Upper lobe of right lung (tissue), 1 donor: ENCODE measurements around the gene APOBEC3F. TPM values are rescaled to one million over a fixed set of nuclear protein-coding genes. Genes with fewer than 3 reads are reported as not detected.
"Not testable (repeated sequence)": the region's sequence is repeated elsewhere in the genome, so short reads cannot be mapped to it uniquely, and the experiment has no call there.

Source experiments
- ATAC-seq: fragments of 200-7000 bp; cut with Tn5 transposase; one replicate; pipeline ENCODE4 v1.9.1; 2020; ENCODE audit warnings: mild to moderate bottlenecking, moderate library complexity
- DNase-seq: peaks from one replicate; pipeline ENCODE4 v3.0.0-alpha.2; 2020
- H3K27ac ChIP-seq: fragments of 200-600 bp; one replicate; pipeline ENCODE4 v1.8.0; 2022
- H3K27me3 ChIP-seq: fragments of 200-600 bp; one replicate; pipeline ENCODE4 v1.8.0; 2022; ENCODE audit warnings: mild to moderate bottlenecking
- H3K36me3 ChIP-seq: fragments of 200-600 bp; one replicate; pipeline ENCODE4 v1.8.0; 2022
- H3K4me1 ChIP-seq: fragments of 200-600 bp; one replicate; pipeline ENCODE4 v1.8.0; 2022
- H3K4me3 ChIP-seq: fragments of 200-600 bp; one replicate; pipeline ENCODE4 v1.8.0; 2022; ENCODE audit warnings: mild to moderate bottlenecking
- H3K9me3 ChIP-seq: fragments of 200-600 bp; one replicate; pipeline ENCODE4 v1.8.0; 2022
- CTCF ChIP-seq: fragments of 200-600 bp; IDR thresholded peaks from one replicate; pipeline ENCODE4 v1.8.0; 2022; ENCODE audit warnings: antibody characterized with exemption
- intact Hi-C: fragments of 100-400 bp; cut with DNase I; formaldehyde crosslinking; loops from one replicate; pipeline ENCODE4 v1.11.0; 2022
- total RNA-seq: library from RNA; stranded (reverse); fragmentation: NEBNext Ultra II Directional; extraction: Animal tissue kit (Norgen Biotek cat#: 25700); gene quantifications from one replicate; pipeline ENCODE4 v1.2.1, GENCODE V29; 2021
- donor health status: DM: no; HTN: yes; CAD: no; lungs with severe emphysema.

The APOBEC3F gene
- total RNA-seq, 1 donor from 2014 or later, result 9.0 TPM

GRCh38 chr22:39017596-39018365, 22.9 kb upstream of the APOBEC3F start:
- intact Hi-C loops, result no loop called here
- DNase-seq, result no peak

GRCh38 chr22:39020021-39020651, 20.5 kb upstream of the APOBEC3F start:
- DNase-seq, H3K36me3 ChIP-seq, intact Hi-C loops, H3K4me1 ChIP-seq, H3K9me3 ChIP-seq, H3K27me3 ChIP-seq: not testable (repeated sequence)
- Histone ChIP-seq H3K27ac (peak overlapping the region; percentile 42), H3K4me3 (peak overlapping the region; percentile 60)
- ATAC-seq, result peak; percentile 2

More at GRCh38 chr22:39017596-39018365, 22.9 kb upstream of the APOBEC3F start:
- Histone ChIP-seq H3K4me3 (no peak overlapping the region), H3K27ac (no peak overlapping the region), H3K9me3 (no peaks in the 10 kb centered on the region), H3K27me3 (no peaks in the 10 kb centered on the region), H3K4me1 (peaks cover 19% of the 10 kb centered on the region), H3K36me3 (no peaks in the 10 kb centered on the region)
- no peak for TF ChIP-seq CTCF
- no peak for ATAC-seq

DNA sequence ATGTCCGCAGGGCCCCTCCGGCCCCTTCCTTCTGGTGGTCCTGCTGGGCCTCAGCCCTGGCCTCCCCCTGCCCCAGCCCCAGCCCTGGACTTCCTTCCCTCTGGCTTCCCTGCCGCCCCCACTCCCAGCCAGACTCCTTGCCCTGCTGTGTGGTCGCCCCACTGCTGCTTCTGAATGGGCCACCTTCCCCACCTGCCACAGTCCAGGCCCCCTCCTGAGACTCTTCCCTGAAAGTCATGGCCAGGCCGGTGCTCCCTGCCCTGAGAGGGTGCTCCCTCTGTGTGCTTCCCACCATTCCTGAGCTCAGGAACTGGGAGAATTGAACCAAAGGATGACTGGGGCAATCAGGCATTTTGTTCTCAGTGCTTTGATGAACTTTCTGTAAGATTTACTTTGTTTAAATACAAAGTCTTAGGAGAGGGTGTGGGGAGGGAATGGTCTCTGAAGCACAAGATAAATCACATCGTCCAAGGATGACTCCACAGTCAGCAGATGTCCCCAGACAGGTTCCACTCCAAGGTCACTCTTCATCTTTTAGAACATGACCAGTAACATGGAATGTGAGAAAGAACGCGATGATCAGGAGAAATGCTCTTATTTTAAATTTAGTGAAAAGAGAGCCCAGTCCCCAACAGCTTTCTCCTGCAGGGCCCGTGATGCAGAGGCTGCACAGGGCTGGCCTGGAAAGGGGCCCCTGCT, 19.0 kb upstream of the APOBEC3F start:
- peak overlapping the region; percentile 60 for H3K4me3 ChIP-seq
- H3K9me3 ChIP-seq, result no peaks in the 10 kb centered on the region
- intact Hi-C loops, result no loop called here
- ATAC-seq, result peak; percentile 1
- DNase-seq, result no peak
- peak overlapping the region; percentile 80 for H3K27ac ChIP-seq
- no peaks in the 10 kb centered on the region for H3K27me3 ChIP-seq
- H3K4me1 ChIP-seq, result peaks cover 5% of the 10 kb centered on the region
- peaks cover 5% of the 10 kb centered on the region for H3K36me3 ChIP-seq
- no peak for TF ChIP-seq CTCF

DNA sequence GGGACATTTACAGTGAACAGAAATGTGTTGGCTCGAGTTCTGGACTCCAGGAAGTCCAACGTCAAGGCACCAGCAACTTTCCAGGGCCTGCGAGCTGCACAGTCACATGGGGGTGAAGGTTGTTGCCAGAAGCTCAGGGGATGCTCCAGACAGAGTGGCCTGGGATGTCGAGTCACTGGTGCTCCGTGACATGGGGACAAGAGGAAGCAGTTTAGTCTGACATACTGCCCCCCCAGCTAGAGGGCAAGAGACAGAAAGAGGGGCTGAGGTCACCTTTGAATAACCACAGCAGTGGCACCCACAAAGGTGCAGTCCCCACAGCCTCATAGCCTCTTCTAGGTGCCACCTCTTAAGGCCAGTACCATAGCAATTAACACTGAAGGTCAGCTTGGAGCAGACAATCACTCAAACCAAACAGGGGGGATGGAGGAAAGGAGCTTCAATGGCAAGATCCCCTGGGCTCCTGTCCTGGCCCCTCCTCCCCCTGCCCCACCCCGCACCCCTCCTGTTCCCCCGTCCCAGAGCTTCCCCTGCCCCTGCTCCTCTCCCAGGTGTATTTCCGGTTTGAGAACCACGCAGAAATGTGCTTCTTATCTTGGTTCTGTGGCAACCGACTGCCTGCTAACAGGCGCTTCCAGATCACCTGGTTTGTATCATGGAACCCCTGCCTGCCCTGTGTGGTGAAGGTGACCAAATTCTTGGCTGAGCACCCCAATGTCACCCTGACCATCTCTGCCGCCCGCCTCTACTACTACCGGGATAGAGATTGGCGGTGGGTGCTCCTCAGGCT, 15.9 kb upstream of the APOBEC3F start:
- peaks cover 5% of the 10 kb centered on the region for H3K36me3 ChIP-seq
- no peak overlapping the region for H3K4me3 ChIP-seq
- peaks cover 5% of the 10 kb centered on the region for H3K4me1 ChIP-seq
- DNase-seq (no peak), ATAC-seq (no peak)
- intact Hi-C loops, result no loop called here
- no peaks in the 10 kb centered on the region for H3K9me3 ChIP-seq
- H3K27me3 ChIP-seq, result no peaks in the 10 kb centered on the region
- no peak for TF ChIP-seq CTCF
- no peak overlapping the region for H3K27ac ChIP-seq

- no peaks in the 10 kb centered on the region for H3K9me3 ChIP-seq
- TF ChIP-seq CTCF, result no peak
- no peak overlapping the region for H3K4me3 ChIP-seq
- H3K27me3 ChIP-seq, result no peaks in the 10 kb centered on the region
- DNase-seq, result no peak
- ATAC-seq, result no peak
- intact Hi-C loops, result no loop called here
- peaks cover 5% of the 10 kb centered on the region for H3K36me3 ChIP-seq
- H3K27ac ChIP-seq, result no peak overlapping the region
- peaks cover 5% of the 10 kb centered on the region for H3K4me1 ChIP-seq
Measured at GRCh38 chr22:39026509-39027150, 14.0 kb upstream of the APOBEC3F start.
